Measurements from ENCODE around the gene NFKB2. TPM values are rescaled to one million over a fixed set of nuclear protein-coding genes. Genes with fewer than 3 reads are reported as not detected.

Gene NFKB2
- total RNA-seq, result 17.2 and 23.0 TPM in 2 replicates

DNA sequence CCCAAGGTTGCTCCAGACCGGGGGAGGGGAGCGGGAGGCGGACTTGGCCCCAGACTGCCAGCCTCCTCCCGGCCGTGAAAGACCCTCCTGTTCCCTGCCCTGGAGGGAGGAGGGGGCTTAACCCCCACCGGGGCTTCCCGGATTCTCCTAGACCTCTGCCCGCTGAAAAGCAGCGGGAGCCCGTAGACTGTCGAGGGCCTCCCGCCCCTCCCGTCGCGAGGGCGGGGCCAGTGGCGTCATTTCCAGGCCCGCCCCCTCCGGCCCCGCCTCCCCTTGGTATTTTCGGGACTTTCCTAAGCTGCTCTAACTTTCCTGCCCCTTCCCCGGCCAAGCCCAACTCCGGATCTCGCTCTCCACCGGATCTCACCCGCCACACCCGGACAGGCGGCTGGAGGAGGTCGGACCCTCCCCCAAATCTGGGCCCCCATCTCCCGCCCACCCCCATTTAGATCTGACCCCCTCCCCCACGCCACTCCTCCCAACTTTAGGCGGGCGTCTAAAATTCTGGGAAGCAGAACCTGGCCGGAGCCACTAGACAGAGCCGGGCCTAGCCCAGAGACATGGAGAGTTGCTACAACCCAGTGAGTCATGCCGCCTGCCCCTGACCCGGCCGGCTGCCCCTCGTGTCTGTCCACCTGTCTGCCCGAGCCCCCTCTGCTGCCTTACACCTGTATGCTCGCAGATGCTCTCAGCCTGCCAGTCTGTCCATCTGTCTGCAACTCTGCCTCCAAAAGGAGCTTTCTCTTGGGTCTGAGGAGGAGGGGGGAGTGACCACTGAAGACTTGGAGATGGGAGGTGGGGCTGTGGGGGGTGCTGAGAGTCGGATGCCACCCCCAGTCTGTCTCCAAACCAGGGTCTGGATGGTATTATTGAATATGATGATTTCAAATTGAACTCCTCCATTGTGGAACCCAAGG is at the start of gene NFKB2:
TSS of gene NFKB2 (plus strand) at position 306 of the 917 bp plus-strand sequence. CDS start at position 561, 255 bp downstream.
- peak; percentile 60 for DNase-seq (ENCODE audit: low read depth, low spot score)

DNA sequence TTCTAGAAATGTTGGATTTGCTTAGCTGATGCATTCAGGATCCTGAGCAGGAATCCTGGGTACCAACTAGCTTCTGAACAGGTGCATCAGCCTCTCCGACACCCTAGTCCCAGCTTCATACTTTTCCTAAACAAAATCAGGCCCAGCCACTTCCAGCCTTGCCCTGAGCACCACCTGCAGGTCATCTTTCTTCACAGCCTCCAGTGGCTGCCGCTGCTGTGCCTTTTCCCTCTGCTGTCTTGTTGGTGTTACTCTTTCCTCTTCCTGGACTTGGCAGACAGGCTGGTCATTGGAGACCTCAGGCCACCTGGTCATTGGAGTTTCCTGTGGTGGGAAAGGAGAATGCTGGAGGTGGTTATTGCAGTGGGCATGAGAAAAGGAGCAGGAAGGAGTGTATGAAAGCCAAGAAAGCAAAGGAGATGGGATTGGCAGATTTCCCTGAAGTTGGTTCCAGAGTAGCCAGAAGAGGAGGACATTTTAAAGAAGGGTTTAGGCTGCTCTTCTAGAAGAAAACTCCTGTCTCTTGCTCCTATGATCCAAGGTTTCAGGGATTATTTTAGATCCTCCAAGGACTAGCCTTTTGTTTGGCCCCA is 48.2 kb upstream of the NFKB2 start:
- peak; percentile 36 for DNase-seq (ENCODE audit: low read depth, low spot score)

DNA sequence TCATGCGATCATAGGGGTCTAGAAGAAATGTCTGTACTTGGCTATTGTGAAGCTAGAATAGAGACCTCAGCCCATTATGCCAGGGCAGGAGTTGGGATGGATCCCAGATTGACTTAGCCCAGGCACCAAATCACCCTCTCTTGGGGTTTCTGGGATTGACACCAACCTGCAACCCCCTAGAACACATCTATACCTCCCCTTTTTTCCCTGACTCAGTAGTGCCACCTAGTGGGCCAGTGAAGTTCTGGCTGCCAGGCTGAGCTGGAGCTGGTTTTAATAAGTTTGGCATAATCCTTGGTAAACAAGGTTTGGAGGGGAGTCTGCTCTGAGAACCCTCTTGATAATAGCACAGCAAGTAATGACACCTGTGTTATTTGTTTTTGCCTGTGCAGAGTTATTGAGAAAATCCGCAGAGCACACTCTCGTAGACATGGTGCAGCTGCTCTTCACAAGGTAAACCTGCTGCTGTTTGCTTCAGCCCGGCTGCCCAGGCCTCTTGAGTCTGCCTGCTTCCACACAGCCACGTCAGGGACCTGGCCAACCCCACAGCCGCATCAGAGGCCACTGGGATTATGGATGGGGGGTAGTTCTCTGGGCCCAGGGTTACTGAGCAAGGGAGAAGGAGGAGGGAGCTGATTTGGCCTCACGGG is 43.3 kb upstream of the NFKB2 start:
- DNase-seq (ENCODE audit: low read depth, low spot score), result peak; percentile 20

DNA sequence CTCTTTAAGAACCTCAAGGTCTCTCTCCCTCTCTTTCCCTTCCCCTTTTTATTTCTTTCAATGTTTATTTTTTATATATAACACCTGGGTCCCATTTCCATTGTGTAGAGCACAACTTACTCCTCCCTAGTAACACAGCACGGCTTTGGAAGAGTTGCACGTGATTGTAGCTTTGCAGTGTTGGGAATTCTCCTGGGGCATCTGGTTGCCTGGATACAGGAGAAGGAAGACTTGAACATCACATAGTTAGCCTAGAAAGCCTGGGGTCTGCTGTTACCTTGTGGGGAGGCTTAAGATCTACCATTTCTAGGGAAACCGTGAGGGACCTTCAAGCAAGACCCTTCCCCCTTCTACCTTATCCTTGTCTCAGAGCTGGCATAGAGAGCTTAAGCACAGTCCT is 41.1 kb upstream of the NFKB2 start:
- no peak for DNase-seq (ENCODE audit: low read depth, low spot score)

DNA sequence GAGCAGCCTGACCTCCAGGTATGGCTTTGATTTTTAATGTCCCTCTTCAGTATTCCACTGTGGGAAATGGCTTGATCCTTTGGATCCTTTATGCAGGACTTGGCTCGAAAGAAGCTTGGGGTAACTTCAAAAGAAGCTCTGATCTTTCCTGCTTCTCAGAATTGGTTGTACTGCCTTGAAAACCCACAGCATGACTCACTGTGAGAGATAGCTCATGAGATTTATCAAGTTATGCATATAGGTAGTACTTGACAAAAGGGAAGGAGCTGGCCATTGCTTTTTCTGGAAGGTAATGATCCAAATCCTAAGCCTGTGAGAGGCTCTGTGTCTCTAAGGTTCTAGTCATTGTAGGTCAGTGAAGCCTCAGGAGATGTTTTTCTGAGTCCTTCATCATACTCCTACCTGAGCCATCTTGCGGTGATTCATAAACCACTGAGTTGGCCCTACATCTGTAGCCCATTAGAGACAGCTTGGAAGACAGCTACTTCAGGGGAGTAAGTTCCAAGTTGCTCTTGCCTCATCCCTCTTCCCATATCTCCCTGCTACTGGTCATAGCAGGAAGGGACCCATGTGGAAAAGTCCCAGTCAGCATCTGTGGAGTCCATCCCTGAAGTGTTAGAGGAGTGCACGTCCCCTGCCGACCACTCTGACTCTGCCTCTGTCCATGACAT is 36.7 kb upstream of the NFKB2 start:
- DNase-seq (ENCODE audit: low read depth, low spot score), result no peak

DNA sequence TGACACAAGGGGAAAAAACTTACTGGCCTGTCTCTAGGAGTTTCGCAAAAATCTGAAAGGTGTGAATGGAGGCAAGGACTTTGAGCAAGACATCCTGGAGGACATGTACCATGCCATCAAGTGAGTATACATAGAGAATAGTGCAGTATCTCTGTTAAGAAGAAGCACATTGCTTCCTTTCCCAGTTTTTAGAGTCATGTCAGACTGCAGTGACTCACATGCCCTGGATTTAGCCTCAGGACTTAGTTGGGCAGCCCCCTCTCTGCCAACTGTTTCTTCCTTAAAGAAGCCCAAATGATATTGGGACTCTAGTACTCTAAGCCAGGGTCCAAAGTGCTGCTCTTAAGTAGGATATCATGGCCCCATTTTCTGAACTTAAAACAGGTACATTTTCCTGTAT is 28.1 kb upstream of the NFKB2 start:
- no peak for DNase-seq (ENCODE audit: low read depth, low spot score)

DNA sequence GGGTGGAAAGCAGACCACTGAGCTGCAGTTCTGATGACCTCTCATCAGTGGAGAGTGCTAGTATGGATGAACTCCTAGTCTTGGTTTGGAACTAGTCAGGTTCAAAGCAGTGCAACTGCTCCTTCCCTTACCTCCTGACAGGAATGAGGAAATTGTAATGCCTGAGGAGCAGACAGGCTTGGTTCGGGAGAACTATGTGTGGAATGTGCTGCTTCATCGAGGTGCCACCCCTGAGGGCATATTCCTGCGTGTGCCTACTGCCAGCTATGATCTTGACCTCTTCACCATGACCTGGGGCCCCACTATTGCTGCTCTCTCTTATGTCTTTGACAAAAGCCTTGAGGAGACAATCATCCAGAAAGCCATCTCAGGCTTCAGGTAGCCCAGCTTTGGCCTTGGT is 27.4 kb upstream of the NFKB2 start:
- DNase-seq (ENCODE audit: low read depth, low spot score), result no peak

DNA sequence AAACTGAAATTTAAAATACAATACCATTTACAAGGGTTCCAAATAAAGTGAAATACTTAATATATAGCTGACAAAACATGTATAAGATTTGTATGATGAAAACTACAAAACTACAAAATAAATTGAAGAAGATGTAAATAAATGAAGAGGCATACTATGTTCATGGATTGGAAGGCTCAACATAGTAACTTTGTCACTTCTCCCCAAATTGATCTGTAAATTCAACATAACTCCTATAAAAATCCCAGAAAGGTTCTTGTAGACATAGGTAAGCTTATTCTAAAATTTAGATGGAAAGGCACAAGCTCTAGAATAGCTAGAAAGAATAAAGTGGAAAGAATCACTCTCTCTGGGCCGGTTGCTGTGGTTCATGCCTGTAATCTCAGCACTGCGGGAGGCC is 24.2 kb upstream of the NFKB2 start:
- DNase-seq (ENCODE audit: low read depth, low spot score), result no peak

DNA sequence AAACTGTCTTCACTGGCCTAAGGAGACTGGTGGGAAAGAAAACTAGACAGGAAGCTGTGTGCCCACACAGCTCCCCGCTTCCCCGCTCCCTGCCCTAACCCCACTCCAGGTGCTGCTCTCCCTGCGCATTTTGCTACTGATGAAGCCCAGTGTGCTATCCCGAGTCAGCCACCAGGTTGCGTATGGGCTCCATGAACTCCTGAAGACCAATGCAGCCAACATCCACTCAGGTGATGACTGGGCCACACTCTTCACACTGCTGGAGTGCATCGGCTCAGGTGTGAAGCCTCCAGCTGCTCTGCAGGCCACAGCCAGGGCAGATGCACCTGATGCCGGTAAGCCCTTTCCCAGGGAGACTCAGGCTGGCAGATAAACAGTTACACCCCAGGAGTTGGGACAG is 20.3 kb upstream of the NFKB2 start:
- no peak for DNase-seq (ENCODE audit: low read depth, low spot score)

DNA sequence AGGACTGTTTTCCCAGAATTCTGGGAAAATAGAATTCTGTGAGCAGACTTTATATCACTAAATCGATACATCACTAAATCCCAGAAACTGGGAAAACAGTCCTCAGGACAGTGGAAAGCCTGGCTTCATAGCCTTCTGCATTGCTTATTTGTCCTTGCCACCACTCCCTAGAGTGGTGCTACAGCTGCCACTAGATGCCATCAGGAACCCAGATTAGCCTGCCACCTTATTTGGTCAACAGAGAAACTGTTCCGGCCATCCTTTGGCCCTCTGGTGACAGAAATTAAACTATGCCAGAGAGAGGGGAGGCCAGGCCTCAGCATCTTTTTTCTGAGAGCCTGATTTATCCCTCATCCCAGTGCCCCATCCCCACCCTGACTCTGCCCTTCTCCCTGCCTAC is 19.6 kb upstream of the NFKB2 start:
- DNase-seq (ENCODE audit: low read depth, low spot score), result no peak

DNA sequence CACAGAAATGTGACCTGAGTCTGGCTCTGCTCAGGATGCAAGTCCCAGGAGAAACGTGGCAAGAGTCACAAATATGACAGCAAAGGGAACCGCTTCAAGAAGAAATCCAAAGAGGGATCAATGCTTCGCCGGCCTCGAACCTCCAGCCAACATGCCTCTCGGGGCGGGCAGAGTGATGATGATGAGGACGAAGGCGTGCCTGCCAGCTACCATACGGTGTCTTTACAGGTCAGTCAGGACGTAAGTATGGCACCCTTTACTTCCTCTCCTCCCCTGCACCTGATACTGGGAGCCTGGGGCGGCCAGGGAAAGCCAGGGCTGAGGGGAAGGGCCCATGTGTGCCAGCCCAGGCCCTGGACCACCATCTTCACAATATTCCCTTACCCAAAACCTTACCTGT is 18.6 kb upstream of the NFKB2 start:
- DNase-seq (ENCODE audit: low read depth, low spot score), result no peak

DNA sequence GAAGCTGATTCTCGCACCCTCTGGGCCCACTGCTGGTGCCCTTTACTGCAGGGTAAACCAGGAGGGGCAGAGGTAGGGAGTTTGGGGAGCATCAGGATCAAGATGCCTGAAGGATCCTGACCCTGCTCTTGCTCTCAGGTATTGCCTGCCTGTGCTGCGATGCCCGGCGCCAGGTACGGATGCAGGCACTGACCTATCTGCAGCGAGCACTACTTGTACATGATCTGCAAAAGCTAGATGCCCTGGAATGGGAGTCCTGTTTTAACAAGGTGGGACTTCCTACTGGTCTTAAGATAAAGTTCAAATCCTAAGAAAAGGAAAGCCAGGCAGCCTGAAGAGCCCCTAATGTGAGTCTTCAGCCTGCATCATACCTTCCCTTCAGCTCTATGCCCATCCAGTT is 16.1 kb upstream of the NFKB2 start:
- no peak for DNase-seq (ENCODE audit: low read depth, low spot score)

DNA sequence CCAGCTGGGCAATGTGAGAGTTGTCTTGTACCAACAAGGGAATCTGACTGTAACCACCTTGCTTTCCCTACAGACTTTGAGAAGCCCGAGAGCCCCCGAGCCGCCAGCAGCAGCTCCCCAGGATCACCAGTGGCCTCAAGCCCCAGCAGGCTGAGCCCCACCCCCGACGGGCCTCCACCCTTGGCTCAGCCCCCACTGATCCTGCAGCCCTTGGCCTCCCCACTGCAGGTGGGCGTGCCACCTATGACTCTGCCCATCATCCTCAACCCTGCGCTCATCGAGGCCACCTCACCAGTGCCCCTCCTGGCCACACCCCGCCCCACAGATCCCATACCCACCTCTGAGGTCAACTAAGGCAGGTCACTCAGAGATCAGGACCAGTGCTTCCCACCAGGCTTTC is 13.5 kb upstream of the NFKB2 start:
- DNase-seq (ENCODE audit: low read depth, low spot score), result no peak

DNA sequence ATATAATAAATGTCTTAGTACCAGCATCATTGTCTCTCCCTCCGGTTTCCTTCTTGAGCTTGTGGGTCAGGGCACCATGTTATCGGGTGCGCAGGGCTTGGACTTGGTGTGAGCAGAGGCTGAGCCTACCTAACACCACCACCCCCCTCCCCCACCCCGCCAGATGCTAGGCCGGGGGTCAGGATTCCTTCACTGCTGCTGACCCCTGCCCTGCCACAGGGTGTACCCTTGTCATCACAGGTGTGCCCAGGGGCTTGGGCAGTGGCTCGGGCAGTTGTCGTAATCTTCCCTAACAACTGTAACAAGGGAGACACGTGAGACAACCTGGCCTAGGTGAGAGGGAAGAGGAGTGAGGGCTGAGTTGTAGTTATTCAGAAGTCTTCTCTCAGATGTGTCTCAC is 12.6 kb upstream of the NFKB2 start:
- no peak for DNase-seq (ENCODE audit: low read depth, low spot score)

DNA sequence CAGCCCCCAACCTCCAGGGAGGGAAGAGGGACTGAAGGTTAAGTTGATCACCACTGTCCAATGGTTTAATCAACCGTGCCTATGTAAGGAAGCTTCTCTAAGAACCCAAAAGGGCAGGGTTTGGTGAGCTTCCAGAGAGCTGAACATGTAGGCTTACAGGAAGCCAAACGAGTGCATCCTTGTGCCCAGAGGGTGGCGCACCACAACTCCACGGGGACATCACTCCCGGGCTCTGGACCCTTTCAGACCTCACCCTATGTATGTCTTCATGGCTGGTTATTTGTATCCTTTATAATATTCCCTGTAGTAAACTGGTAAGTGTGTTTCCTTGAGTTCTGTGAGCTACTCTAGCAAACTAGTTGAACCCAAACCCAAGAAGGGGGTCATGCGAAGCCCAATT is 11.5 kb upstream of the NFKB2 start:
- DNase-seq (ENCODE audit: low read depth, low spot score), result no peak

DNA sequence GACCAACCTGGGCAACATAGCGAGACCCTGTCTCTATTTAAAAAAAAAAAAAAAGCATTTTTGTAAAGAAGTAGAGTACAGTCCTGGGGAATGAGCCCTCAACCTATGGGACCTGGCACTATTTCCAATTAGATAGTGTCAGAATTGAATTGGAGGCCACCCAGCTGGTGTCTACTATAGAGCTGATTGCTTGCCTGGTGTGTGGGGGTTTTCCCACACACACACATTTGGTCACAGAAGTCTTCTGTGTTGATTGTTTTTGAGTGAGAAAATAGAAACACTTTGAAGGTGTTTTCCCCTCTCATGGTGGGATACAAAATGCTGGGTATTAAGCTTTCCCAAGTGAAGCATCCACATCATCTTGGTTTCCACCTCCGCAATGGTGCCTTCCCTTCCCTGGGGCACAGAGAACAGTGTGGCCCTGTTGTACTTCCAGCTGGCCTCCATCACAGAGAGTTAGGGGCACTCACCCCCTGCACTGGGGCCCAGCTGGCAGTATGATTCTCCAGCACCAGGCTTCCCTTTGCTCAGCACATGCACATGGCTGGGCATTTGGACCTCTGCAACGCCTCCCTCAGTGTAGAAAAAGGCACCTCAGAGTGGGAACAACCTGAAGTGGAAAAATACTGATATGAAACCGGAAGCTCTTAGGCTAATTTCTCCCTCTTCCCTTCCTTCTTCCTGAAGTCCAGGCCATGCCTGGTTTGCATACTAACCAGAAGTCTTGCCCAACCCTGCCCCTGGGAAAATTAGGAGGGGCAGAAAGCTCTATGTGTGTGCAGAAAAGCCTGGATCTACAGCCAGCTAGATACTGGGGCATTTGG is 10.7 kb upstream of the NFKB2 start:
- no peak for DNase-seq (ENCODE audit: low read depth, low spot score)

DNA sequence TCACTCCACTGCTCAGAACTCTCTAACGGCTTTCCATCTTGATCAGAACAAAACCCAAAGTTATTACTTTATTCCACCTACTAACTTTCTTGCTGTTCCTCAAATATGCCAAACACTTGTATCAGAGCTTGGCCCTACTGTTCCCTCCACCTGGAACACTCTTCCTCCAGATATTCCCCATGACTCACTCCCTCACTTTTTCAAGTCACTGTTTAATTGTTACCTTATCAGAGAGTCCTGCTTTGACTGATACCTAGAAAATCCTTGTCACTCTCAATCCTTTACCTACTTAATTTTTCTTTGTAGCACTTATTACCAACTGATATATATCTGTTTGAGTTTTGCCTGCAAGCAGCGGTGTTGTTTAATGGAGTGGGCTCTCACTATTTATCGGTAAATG is 5.6 kb upstream of the NFKB2 start:
- DNase-seq (ENCODE audit: low read depth, low spot score), result no peak

DNA sequence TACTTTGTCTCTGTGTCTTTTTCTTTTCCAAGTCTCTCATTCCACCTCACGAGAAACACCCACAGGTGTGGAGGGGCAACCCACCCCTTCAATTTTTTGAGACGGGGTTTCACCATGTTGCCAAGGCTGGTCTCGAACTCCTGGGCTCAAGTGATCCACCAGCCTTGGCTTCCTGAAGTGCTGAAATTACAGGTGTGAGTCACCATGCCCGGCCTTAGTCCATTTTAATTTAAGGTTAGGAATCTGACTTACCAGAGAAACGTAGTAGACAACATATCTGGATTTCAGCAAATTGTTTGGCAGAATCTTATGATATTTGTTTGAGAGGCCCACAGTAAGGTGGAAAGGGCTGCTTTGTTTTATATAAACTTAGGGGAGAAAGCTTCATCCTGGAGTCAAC is 3.2 kb upstream of the NFKB2 start:
- DNase-seq (ENCODE audit: low read depth, low spot score), result no peak

DNA sequence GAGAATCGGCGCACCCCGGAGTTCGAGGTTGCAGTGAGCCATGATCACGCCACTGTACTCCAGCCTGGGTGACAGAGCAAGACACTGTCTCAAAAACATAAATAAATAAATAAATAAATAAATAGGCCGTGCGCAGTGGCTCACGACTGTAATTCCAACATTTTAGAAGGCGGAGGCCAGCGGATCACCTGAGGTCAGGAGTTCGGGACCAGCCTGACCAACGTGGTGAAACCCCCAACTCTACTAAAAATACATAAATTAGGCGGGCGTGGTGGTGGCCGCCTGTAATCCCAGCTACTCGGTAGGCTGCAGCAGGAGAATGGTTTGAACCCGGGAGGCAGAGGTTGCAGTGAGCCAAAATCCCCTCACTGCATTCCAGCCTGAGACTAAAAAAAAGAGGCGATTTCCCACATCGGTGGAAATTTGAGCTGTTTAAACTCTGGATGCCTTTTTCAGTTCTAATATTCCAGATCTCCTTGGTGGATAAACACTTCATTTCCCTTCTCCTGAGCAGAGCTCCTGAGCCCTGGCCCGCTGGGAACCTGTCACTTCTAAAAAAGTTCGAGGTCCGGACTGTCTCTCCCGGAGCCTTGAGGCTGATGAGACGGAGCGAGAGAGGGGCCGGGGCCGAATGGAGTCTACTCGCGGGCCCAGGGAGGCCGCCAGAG is 2.0 kb upstream of the NFKB2 start:
- no peak for DNase-seq (ENCODE audit: low read depth, low spot score)

DNA sequence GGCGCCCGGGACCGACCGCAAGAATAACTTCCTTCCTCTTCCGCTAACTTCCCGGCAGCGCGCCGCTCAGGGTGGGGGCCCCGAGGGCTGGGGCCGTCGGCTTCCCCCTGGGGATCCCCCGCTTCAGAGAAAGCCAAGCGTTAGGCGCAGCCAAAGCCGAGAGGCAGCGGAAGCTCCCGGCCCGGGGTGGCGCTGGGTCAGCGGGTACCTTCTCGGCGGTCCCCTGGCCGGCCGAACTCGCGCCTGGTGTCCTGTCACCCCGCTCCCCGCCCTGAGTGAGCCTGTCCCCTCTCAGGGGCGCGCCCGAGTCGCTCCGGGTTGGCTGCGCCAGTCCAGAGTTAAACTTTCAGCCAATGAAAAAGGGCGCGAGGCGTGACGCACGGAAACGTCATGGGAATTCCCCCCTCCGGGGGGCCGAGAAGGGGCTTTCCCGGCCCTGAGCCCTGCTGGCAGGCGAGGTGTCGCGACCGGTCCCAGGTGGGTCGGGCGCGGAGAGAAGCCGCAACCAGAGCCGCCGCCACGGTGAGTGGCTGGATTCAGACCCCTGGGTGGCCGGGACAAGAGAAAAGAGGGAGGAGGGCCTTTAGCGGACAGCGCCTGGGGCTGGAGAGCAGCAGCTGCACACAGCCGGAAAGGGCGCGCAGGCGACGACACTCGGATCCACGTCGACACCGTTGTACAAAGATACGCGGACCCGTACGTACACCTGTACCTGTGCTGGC is 1.3 kb upstream of the NFKB2 start:
- peak; percentile 59 for DNase-seq (ENCODE audit: low read depth, low spot score)
